Muscle layer of colon (tissue), 2 donors: ENCODE results near the gene RNF11.

ENCODE experiments used
- H3K27ac ChIP-seq: one replicate; pipeline ENCODE4 v1.7.0; 2013; ENCODE audit warnings: low read depth, mild to moderate bottlenecking, low read length, moderate library complexity
- H3K27me3 ChIP-seq, 2 donors: one replicate each; pipeline ENCODE4 v1.7.0; 2013; ENCODE audit warnings: low read length in 2 of 2, mild to moderate bottlenecking in 2 of 2; ENCODE audit not compliant: insufficient read depth in 2 of 2, control insufficient read depth in 1 of 2
- H3K36me3 ChIP-seq: one replicate; pipeline ENCODE4 v1.7.0; 2013; ENCODE audit warnings: mild to moderate bottlenecking, low read length; ENCODE audit not compliant: insufficient read depth
- H3K4me1 ChIP-seq: one replicate; pipeline ENCODE4 v1.7.0; 2013; ENCODE audit warnings: mild to moderate bottlenecking, low read length; ENCODE audit not compliant: insufficient read depth
- H3K4me3 ChIP-seq, 2 donors: one replicate each; pipeline ENCODE4 v1.7.0; 2013; ENCODE audit warnings: low read length in 2 of 2, low read depth in 1 of 2, mild to moderate bottlenecking in 1 of 2, moderate library complexity in 1 of 2
- H3K9ac ChIP-seq: one replicate; pipeline ENCODE4 v1.7.0; 2013; ENCODE audit warnings: low read length
- H3K9me3 ChIP-seq: one replicate; pipeline ENCODE4 v1.7.0; 2013; ENCODE audit warnings: mild to moderate bottlenecking, low read length
- donor health status: abdominal sarcoma.
- donor health status: Adenocarcinoma of cecum.

Gene RNF11

DNA sequence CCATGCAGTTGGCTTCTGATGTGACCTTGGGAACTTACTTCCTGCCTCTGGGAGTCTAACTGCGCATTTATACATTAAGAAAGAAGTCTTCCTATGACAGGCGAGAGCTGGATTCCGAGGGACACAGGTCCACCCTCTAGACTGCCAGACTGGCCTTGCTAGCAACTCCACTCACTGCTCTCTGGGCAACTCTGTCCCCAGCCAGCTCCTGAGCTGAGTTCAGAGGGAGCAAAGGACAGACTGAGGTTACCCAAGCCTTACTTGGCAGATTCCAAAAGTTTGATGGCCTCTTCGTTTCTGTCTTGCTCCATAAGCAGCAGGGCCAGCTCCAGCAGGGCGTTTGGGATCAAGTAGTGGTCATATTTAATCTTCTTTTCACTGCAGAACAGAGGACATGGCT, 52.5 kb downstream of the RNF11 start:
- Histone ChIP-seq H3K27me3 (no peaks in the 10 kb centered on the region), H3K36me3 (no peaks in the 10 kb centered on the region), H3K4me1 (no peaks in the 10 kb centered on the region), H3K27ac (no peak overlapping the region), H3K9me3 (no peaks in the 10 kb centered on the region), H3K9ac (no peak overlapping the region), H3K4me3 (no peak overlapping the region)

DNA sequence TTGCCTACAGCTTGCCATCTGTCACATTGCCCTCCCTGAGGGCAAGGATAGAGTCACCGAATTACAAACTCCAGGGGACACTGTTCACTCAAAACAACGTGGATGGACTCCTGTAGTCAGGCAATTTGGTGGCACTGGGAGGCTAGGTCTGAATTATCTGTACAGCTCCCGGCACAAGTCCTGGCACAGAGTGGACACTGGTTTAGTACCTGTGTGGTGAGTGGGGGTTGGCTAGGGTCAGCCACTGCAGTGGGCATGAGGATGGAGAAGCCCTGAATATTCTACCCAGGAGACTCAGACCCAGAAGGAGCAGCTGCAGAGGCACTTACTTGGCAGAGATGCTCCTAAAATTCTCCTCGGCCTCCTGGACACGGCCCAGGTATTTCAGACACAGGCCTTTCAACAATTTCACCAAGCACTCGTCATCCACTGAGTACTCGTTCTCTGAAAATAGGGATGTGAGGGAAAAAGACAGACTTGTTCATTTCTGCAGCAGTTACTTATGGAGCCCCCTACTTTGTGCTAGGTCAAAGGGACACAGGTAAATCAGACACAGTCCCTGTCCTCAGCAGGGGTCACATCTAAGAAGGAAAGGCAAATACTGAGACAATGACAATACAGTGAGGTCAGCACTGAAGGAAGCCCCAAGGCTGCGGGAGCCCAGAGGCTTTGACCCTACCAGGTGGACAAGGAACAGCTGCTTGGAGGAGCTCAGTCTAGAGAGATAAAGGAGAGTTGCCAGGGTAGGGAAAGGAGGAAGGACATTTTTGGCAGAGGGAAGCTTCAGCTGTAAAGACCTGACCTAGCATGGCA, 53.8 kb downstream of the RNF11 start:
- Histone ChIP-seq H3K9me3 (no peaks in the 10 kb centered on the region), H3K4me1 (no peaks in the 10 kb centered on the region), H3K36me3 (no peaks in the 10 kb centered on the region), H3K27ac (no peak overlapping the region), H3K27me3 (no peaks in the 10 kb centered on the region), H3K4me3 (no peak overlapping the region), H3K9ac (no peak overlapping the region)

DNA sequence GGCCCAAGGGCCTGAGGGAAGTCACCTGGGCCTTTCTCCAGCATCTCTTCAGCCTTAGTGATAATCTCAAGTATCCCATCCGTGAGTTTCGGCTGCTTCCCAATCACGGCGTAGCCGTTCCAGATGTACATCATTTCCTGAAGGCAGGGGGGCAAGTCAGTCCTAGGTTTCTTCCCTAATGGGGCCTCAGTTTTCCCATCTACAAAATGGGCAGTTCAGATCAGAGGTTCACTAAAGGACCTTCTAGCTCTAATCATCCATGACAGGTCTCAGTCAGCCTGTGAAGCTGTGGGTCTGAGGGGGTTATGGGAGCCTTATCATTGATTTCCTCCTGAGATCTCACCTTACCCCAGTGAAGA, 54.4 kb downstream of the RNF11 start:
- Histone ChIP-seq H3K36me3 (no peaks in the 10 kb centered on the region), H3K27ac (no peak overlapping the region), H3K9ac (no peak overlapping the region), H3K9me3 (no peaks in the 10 kb centered on the region), H3K27me3 (no peaks in the 10 kb centered on the region), H3K4me3 (no peak overlapping the region), H3K4me1 (no peaks in the 10 kb centered on the region)

DNA sequence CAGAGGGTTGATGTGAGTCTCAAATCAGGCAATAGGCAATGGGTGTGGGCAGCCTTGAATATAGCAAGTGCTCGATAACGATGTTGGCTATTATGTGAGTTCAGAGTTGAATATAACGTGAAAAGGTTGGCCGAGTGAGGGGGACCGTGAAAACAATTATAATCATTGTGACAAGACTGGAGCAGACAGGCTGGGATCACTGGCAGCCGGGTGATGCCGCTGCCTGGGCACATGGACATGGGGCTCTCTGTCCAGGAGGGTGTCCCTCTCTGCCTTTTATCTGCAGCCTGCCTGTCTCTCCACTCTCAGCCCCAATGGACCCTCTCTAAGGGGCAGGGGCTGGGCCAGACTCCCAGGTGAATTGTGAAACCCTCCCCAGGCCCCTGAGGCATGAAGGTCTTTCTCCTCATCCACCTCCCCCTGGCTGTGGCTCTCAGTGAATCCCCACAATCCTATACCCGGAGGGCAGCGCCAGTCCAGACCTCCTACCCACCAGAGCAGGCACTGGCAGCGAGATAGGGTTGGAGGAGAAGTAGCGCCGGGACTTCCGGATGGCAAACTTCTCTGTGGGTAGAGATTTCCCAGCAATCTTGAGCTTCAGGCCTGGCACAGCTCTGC, 57.9 kb downstream of the RNF11 start:
- peaks cover 6% of the 10 kb centered on the region for H3K4me1 ChIP-seq
- H3K27me3 ChIP-seq: no peaks in the 10 kb centered on the region
- H3K36me3 ChIP-seq: no peaks in the 10 kb centered on the region
- H3K4me3 ChIP-seq: no peak overlapping the region
- no peak overlapping the region for H3K9ac ChIP-seq
- H3K9me3 ChIP-seq: no peaks in the 10 kb centered on the region
- no peak overlapping the region for H3K27ac ChIP-seq

DNA sequence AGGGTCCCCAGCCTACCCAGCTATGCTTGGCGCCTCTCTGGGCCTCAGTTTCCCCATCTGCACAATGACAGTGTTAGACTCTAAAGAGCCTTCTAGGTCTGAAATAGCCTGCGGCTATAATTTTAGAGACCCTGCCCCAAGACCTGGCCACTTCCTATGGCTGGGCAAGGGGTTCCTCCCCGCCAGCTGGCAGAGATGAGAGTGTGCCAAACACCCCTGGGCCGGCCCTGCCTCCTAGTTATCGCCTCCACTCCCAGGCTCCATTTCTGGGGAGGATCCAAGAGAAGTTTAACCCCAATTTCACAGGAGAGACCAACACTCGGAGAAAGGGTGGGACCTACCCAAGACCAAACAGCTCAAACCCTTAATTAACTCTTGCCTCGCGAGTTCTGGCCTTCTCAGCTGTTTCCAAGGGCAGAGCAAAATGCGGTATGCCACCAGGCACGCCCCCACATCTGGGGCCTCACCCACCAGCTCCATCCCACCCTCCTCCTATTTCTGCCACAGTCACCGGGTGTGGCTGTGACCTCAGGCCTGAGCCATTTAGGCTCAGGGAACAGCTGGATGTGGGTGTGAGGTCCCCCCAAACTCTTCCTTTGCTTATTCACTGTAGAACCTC, 58.6 kb downstream of the RNF11 start:
- Histone ChIP-seq H3K9ac (no peak overlapping the region), H3K4me3 (no peak overlapping the region), H3K36me3 (no peaks in the 10 kb centered on the region), H3K4me1 (peaks cover 6% of the 10 kb centered on the region), H3K27ac (no peak overlapping the region), H3K27me3 (no peaks in the 10 kb centered on the region), H3K9me3 (no peaks in the 10 kb centered on the region)

DNA sequence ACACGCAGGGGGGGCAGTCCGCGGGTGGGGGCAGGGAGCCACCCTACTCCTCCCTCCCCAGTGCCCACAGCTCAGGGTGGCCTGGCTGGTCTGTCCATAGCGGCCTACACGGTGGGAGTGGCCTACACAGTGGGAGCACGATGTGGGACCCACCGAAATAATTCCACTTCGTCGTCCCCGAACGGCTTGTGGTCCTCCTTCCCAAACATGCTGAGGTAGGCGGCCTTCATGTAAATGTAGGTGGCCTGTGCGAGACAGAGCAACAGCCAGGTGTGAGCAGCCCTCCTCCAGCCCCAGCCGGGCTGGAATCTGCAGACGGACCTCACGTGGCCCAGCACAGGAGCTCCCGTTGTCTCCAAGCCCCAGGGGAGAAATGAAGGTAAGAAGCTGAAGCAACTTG, 59.9 kb downstream of the RNF11 start:
- Histone ChIP-seq H3K9me3 (no peaks in the 10 kb centered on the region), H3K27me3 (no peaks in the 10 kb centered on the region), H3K36me3 (no peaks in the 10 kb centered on the region), H3K27ac (no peak overlapping the region), H3K4me3 (no peak overlapping the region), H3K9ac (no peak overlapping the region), H3K4me1 (peaks cover 6% of the 10 kb centered on the region)

DNA sequence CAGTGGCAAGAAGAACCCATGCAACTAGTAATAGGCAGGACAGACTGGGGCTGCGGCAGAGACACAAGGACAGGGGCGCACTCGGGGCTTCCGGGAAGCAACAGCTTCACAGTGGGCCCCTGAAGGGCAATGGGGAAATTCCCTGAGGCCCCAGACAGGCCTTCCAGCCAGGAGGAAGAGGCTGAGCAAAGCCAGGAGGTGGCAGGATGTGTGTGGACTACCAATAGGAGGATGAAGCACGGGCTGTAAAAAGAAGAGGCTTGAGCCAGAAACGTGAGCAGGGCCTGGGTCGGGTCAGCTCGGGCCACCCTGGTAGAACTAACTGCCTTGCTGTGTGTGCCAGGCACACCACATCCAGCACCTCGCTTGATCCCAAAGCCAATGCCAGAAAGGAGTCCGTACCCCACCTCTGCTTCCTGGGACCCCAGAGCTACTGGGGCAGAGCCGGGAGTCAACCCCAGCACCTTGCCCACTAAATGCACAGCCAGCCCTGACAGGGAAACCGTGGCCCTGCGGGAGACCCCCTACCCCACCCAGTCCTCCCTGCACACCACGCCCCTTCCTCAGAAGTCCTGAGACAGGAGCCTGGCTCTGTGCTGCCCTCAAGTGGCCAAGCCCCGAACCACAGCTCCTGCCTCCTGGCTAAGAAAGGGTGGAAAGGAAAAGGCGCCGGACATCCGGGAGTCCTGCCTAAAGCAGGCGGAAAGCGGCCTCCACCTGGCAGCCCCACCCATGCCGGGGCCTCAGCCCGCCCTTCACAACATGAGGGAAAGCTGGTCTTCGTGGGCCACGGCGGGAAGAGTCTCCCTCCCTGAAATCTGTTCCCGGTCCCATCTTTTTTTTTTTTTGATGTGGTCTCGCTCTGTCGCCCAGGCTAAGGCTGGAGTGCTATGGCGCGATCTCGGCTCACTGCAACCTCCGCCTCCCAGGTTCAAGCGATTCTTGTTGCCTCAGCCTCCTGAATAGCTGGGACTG, 60.6 kb downstream of the RNF11 start:
- Histone ChIP-seq H3K27ac (peak overlapping the region; percentile 55), H3K9ac (no peak overlapping the region), H3K9me3 (no peaks in the 10 kb centered on the region), H3K4me3 (peak overlapping the region; percentile 45 to 49), H3K36me3 (no peaks in the 10 kb centered on the region), H3K27me3 (no peaks in the 10 kb centered on the region), H3K4me1 (peaks cover 6% of the 10 kb centered on the region)

DNA sequence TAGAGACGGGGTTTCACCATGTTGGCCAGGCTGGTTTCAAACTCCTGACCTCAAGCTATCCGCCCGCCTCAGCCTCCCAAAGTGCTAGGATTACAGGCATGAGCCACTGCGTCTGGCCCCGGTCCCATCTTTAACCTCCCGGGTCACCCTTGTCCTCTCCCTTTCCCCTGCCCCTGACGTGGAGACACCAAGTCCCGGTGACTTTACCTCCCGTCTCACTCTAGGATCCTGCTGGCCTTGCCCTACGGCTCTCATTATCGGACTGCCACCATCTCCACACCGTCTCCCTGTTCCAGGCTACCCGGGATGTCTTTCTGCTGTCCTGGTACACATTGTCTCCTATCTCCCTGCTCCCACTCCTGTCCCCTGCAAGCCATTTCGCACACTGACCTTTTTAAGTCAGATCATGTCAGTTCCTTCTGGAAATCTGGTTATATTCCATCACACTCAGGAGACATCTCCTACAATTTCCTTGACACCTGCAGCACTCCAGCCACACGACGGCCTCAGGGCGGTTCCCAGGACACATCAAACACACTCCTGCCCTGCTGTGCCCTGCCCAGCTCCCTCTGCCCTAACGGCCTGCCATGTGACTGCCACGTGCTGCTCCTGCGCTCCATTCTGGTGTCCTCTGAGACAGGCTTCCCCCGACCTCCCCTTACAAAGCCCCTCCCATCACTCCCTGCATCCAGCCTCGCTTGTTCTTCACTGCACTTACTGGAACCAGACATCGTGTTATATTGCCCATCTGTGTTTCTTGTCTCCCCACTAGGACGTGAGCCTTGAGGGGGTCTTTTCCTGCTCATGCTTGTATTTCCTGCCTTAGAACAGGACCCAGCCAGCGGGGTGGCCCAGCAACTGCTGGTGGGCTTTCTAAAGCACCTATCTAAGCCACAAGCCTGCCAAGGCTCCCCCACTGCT, 61.6 kb downstream of the RNF11 start:
- no peaks in the 10 kb centered on the region for H3K27me3 ChIP-seq
- no peaks in the 10 kb centered on the region for H3K9me3 ChIP-seq
- H3K36me3 ChIP-seq: no peaks in the 10 kb centered on the region
- peak overlapping the region in 1 of 2 donors; percentile 49 for H3K4me3 ChIP-seq
- H3K9ac ChIP-seq: no peak overlapping the region
- H3K4me1 ChIP-seq: peaks cover 6% of the 10 kb centered on the region
- H3K27ac ChIP-seq: peak overlapping the region; percentile 55

DNA sequence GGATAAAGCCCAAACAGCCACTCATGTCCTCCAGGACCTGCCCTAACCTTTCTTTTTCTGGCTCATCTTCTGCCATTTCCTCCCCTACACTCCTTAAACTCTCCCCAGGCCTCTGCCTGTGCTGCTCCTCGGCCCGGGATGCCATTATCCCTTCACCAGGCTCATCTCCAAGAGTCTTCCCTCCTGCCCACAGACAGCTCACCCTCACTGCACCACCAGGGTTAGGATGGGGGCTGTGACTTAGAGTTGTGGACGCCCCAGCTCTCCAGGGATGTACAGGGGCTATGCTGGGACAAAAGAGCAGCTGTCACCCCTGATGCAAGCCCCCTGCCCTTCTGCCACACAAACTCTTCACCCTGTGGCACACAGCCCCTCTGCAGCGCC, 62.2 kb downstream of the RNF11 start:
- Histone ChIP-seq H3K27me3 (no peaks in the 10 kb centered on the region), H3K4me1 (peaks cover 6% of the 10 kb centered on the region), H3K4me3 (no peak overlapping the region), H3K9me3 (no peaks in the 10 kb centered on the region), H3K9ac (no peak overlapping the region), H3K27ac (no peak overlapping the region), H3K36me3 (no peaks in the 10 kb centered on the region)

DNA sequence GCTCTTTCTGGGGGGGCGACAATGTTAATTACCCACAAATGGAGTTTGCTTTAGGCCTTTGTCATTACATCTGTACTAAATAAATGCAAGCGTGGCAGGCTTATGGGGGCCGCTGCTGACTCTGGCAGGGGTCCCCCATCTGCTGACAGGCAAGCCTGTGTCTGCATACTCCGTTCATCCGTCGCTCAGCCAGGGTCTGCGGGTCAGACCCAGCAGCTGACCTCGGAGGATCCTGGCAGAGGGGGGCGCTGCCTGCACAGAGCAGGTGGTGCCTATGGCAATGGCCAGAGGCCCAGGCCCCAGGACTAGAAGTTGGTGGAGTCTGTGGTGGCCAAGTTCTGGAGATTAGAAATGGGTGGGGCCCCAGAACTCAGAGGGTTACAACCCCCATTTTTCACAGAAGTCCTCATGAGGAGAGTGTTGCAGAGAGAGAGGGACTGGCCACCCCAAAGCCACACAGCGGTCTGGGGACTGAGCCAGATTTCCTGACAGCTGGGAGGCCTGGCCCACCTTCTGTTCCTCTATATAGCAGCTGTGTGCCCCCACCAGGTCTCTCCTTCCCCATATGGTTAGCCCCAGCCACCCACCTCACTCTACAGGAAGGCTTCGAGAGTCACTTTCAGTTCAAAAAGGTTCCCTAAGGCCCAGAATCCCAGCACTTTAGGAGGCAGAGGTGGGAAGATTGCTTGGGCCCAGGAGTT, 63.3 kb downstream of the RNF11 start:
- Histone ChIP-seq H3K9ac (no peak overlapping the region), H3K27me3 (no peaks in the 10 kb centered on the region), H3K36me3 (no peaks in the 10 kb centered on the region), H3K27ac (no peak overlapping the region), H3K9me3 (no peaks in the 10 kb centered on the region), H3K4me1 (peaks cover 6% of the 10 kb centered on the region), H3K4me3 (no peak overlapping the region)
